ENCODE measurements around the gene HLCS.

Gene HLCS

GRCh38 chr21:36703626-36704280 lies 262.7 kb downstream of the HLCS start:
- no peak for DNase-seq (ENCODE audit: low spot score)

GRCh38 chr21:36703123-36703522 lies 263.3 kb downstream of the HLCS start:
- DNase-seq (ENCODE audit: low spot score) = no peak

- DNase-seq (ENCODE audit: low spot score) = no peak
Observed at GRCh38 chr21:36702622-36702968, 263.9 kb downstream of the HLCS start.

- no peak for DNase-seq (ENCODE audit: low spot score)
Observed at GRCh38 chr21:36701756-36702621, 264.5 kb downstream of the HLCS start.

GRCh38 chr21:36700971-36701755 lies 265.3 kb downstream of the HLCS start:
- no peak for DNase-seq (ENCODE audit: low spot score)

Data from pons (tissue), 1 donor.